Fibroblast of mammary gland (primary cell): ENCODE data around the gene AMDHD1.
A peak's percentile ranks its signal among the peaks of the same experiment; 100 is the strongest.

ENCODE experiments used
- DNase-seq: peaks from one replicate; pipeline ENCODE4 v3.0.0-alpha.2; 2010; ENCODE audit warnings: low read depth
- H3K4me3 ChIP-seq: 2 replicates; pipeline ENCODE4 v1.5.1; 2011; ENCODE audit warnings: low read depth, mild to moderate bottlenecking, low read length, moderate library complexity; ENCODE audit not compliant: control insufficient read depth
- TF ChIP-seq, protein P1 (sequence below): conservative IDR thresholded peaks from 2 replicates; pipeline ENCODE4 v1.5.1; 2011; ENCODE audit warnings: low read depth, low read length, inconsistent platforms; ENCODE audit not compliant: control insufficient read depth, insufficient read depth

The AMDHD1 gene, protein sequence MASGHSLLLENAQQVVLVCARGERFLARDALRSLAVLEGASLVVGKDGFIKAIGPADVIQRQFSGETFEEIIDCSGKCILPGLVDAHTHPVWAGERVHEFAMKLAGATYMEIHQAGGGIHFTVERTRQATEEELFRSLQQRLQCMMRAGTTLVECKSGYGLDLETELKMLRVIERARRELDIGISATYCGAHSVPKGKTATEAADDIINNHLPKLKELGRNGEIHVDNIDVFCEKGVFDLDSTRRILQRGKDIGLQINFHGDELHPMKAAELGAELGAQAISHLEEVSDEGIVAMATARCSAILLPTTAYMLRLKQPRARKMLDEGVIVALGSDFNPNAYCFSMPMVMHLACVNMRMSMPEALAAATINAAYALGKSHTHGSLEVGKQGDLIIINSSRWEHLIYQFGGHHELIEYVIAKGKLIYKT

DNA sequence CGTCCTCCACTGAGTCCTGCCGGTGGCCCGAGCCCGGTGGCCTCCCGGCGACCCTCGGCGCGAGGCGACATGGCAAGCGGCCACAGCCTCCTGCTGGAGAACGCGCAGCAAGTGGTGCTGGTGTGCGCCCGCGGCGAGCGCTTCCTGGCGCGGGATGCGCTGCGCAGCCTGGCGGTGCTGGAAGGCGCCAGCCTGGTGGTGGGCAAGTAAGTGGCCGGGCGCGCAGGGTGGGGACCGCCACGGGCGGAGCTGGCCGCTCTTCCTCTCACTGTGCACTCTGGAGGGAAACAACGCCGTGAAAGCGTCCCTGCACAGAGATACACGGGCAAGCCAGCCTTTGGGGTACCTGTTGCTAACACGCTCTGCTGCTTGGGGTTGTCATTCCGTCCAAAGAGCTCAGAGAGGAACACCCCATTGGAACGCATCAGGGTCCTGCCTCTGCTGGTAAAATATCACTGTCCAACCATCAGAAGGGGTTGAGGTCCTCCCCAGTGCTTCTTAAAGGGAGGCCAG, at the start of gene AMDHD1:
Gene AMDHD1, plus strand, starts transcription at position 2 of the 513 bp plus-strand sequence. Its CDS starts 68 bp downstream, at position 70.
- DNase-seq, result peak; percentile 36
- TF ChIP-seq, protein P1, sequence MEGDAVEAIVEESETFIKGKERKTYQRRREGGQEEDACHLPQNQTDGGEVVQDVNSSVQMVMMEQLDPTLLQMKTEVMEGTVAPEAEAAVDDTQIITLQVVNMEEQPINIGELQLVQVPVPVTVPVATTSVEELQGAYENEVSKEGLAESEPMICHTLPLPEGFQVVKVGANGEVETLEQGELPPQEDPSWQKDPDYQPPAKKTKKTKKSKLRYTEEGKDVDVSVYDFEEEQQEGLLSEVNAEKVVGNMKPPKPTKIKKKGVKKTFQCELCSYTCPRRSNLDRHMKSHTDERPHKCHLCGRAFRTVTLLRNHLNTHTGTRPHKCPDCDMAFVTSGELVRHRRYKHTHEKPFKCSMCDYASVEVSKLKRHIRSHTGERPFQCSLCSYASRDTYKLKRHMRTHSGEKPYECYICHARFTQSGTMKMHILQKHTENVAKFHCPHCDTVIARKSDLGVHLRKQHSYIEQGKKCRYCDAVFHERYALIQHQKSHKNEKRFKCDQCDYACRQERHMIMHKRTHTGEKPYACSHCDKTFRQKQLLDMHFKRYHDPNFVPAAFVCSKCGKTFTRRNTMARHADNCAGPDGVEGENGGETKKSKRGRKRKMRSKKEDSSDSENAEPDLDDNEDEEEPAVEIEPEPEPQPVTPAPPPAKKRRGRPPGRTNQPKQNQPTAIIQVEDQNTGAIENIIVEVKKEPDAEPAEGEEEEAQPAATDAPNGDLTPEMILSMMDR, result no peak
- H3K4me3 ChIP-seq, result peak within 1 kb of the TSS; percentile 69

DNA sequence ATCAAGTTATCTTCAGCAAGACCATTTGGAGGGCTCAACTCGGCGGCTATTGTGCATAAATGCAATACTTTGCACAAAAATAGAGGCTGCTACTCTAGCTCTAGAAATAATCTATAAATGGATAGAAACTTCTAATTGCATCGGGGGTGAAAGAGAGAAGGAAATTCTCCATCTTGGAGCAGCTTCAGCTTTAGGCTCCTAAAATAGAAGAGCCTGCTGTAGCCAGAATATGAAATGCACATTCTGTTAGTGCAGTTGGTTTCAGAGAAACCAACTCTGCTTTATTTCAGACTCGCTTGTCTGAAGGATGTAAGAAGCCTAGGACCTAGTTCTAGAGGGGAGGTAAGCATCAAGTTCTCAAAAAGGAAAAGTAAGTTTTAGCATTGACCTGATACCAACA, 46.3 kb upstream of the AMDHD1 start:
- TF ChIP-seq, protein P1, result no peak

DNA sequence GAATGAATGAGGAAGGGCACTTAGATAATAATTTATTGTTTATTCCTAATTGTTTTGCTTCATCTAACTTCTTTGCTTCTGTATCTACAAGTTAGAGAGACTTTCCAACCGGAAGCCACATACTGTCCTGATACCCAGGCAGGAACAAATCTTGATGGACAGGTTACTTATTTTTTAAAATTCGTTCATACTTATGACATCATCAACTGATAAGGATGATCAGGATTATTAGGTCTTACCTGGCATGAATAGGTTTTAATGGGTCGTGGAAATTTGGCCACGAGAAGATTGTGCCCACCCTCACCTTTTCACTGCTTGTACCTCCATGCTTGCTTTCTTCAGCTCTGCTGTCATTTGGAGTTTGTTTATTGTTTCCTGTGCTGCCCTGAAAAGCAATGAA, 45.0 kb upstream of the AMDHD1 start:
- no peak for DNase-seq
- no peak overlapping the region for H3K4me3 ChIP-seq
- TF ChIP-seq, protein P1, result no peak

More for the DNA sequence above, 46.3 kb upstream of the AMDHD1 start:
- DNase-seq, result no peak
- H3K4me3 ChIP-seq, result no peak overlapping the region

DNA sequence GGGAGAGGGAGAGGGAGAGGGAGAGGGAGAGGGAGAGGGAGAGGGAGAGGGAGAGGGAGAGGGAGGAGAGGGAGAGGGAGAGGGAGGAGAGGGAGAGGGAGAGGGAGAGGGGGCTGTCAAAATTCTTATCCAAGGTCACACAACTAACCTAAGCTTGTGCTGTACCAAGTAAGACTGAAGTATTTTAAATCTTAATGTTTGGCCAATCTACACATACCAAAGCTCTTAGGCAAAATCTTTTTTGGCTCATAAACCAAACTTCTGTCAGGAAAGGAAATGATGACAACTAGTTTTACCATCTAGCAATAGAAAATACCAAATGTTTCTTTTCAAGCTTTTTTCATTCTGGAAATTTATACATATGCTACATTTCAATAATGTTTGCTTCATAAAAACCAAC, 34.6 kb upstream of the AMDHD1 start:
- H3K4me3 ChIP-seq, result no peak overlapping the region
- DNase-seq, result peak; percentile 36

DNA sequence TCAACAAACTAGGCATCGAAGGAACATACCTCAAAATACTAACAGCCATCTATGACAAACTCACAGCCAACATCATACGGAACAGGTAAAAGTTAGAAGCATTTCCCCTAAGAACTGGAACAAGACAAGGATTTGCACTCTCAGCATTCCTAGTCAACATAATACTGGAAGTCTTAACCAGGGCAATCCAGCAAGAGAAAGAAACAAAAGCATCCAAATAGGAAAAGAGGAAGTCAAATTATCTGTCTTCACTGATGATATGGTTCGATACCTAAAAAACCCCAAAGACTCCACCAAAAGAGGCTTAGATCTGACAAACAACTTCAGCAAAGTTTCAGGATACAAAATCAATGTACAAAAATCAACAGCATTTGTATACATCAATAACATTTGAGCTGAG, 33.3 kb upstream of the AMDHD1 start:
- TF ChIP-seq, protein P1, result no peak
- no peak overlapping the region for H3K4me3 ChIP-seq
- DNase-seq, result no peak

More for the DNA sequence above, 34.6 kb upstream of the AMDHD1 start:
- TF ChIP-seq, protein P1, result no peak

DNA sequence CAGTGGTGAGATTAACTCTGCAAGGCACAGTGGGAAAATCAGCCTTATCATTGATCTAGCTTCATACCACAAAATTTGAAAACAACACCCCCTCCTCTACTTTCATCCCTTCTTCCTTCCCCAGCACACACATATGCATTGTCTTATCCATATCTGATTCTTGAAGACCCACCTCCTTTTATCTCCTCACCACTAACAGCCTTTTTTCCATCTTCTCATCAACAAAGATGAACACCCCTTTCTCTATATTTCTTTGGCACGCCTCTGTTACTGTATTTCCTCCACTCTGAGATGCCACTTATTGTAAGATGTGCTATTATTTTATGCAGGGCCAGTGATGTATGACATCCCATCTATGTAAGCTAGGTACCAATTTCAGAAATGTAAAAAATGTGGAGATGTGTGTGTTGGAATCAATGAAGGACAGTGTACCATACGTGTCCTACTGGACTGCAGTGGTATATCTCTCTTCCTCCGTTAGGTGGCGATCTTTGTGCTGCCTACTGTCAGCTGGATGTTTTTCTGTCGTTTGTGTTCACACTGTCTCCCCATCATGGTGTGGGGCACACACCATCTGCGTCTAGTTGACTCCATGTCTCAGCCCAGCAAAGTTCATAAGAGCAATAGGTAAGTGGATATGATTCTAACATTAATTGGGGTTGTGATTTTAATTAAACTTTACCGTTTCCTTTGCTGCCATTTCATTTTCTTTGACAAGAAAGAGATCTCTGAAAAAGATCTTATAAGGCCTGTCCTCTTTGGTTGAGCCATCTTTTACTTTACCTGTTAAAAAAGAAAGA, 24.7 kb upstream of the AMDHD1 start:
- peak; percentile 56 for DNase-seq
- no peak overlapping the region for H3K4me3 ChIP-seq
- TF ChIP-seq, protein P1, result peak; percentile 94
